ENCODE data around the gene KIF3C.
"Not testable (repeated sequence)": the region's sequence is repeated elsewhere in the genome, so short reads cannot be mapped to it uniquely, and the experiment has no call there.

KIF3C gene

GRCh38 chr2:25928668-25929067 is 53.6 kb downstream of the KIF3C start:
- TF ChIP-seq, protein P1, sequence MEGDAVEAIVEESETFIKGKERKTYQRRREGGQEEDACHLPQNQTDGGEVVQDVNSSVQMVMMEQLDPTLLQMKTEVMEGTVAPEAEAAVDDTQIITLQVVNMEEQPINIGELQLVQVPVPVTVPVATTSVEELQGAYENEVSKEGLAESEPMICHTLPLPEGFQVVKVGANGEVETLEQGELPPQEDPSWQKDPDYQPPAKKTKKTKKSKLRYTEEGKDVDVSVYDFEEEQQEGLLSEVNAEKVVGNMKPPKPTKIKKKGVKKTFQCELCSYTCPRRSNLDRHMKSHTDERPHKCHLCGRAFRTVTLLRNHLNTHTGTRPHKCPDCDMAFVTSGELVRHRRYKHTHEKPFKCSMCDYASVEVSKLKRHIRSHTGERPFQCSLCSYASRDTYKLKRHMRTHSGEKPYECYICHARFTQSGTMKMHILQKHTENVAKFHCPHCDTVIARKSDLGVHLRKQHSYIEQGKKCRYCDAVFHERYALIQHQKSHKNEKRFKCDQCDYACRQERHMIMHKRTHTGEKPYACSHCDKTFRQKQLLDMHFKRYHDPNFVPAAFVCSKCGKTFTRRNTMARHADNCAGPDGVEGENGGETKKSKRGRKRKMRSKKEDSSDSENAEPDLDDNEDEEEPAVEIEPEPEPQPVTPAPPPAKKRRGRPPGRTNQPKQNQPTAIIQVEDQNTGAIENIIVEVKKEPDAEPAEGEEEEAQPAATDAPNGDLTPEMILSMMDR (IDR thresholded peaks at IDR 0.05), result no peak
- no peak for DNase-seq (ENCODE audit: low spot score)
- Histone ChIP-seq H3K4me3 (no peak overlapping the region), H3K27ac (no peak overlapping the region)

DNA sequence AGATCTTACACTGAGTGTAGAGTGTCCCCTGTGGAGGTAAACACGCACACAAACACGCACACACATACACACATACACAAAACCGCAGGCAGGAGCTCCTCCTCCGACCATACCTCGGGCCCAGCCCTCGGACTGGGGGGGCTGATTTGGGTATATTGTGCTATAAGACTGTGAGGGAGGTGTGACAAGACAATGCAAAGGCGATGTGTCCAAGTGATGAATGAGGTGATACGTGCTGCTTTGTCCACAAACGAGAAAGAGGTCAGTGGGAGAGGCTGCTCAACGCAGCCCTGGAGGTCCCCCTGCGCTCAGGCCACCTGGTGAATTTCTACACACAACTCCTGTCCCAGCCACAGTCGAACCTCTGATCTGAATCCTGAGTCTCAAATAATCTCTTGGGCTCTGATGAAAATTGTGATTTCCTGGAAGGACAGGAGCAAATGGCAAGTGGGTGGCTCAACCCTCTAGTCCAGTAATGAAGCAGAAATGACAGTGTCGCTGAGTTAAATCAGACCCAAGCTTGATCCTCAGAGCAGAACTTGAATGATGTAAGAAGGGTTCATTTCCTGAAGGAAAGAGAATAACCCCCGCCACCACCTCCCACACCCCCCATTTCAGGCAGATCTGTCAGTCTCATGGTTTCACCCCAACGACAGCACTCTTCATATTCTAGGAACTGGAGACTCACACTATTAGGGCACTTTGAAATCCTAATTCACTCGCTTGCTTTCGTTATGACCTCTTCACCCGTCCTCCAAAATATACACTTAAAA is 55.1 kb downstream of the KIF3C start:
- Histone ChIP-seq H3K27ac (no peak overlapping the region), H3K4me3 (no peak overlapping the region)
- DNase-seq (ENCODE audit: low spot score), result no peak
- TF ChIP-seq, protein P1 (IDR thresholded peaks at IDR 0.05), result no peak

- DNase-seq (ENCODE audit: low spot score), result no peak
- Histone ChIP-seq H3K4me3 (no peak overlapping the region), H3K27ac (no peak overlapping the region)
- TF ChIP-seq, protein P1 (IDR thresholded peaks at IDR 0.05), result no peak
Measured at GRCh38 chr2:25922501-25922900, 59.8 kb downstream of the KIF3C start.

- no peak overlapping the region for H3K4me3 ChIP-seq
- no peak for DNase-seq (ENCODE audit: low spot score)
- TF ChIP-seq, protein P1 (IDR thresholded peaks at IDR 0.05), result no peak
- no peak overlapping the region for H3K27ac ChIP-seq
Measured at GRCh38 chr2:25920786-25921415, 61.4 kb downstream of the KIF3C start.

- H3K27ac ChIP-seq, result no peak overlapping the region
- H3K4me3 ChIP-seq, result no peak overlapping the region
- no peak for DNase-seq (ENCODE audit: low spot score)
- TF ChIP-seq, protein P1 (IDR thresholded peaks at IDR 0.05), result no peak
Measured at GRCh38 chr2:25920336-25920735, 62.0 kb downstream of the KIF3C start.

DNA sequence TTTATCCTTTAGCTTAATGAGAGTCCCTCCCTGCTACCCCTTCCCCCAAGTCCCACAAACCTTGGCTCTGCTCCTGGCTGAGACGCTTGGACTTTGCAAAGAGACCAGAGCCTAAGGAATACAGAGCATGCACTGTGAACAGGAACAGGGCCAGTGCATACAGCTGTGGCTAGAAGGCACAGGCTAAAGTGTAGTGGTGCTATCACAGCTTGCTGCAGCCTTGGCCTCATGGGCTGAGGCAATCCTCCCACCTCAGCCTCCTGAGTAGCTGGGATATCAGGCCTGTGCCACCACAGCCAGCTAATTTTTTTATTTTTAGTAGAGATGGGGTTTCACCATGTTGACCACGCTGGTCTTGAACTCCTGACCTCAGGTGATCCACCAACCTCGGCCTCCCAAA is 64.5 kb downstream of the KIF3C start:
- Histone ChIP-seq H3K4me3 (no peak overlapping the region), H3K27ac (no peak overlapping the region)
- TF ChIP-seq, protein P1 (IDR thresholded peaks at IDR 0.05), result no peak
- no peak for DNase-seq (ENCODE audit: low spot score)

DNA sequence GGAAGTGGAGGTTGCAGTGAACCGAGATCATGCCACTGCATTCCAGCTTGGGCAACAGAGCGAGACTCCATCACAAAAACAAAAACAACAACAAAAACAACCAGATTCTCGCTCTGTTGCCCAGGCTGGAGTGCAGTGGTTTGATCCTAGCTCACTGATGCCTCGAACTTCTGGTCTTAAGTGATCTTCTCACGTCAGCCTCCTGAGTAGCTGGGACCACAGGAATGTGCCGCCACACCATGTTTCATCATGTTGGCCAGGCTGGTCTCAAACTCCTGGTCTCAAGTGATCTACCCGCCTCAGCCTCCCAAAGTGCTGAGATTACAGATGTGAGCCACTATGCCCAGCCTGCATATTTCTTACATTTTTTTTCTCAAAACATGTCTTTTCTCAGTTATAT is 64.9 kb downstream of the KIF3C start:
- not testable (repeated sequence) for H3K4me3 ChIP-seq; H3K27ac ChIP-seq; DNase-seq (ENCODE audit: low spot score)

DNA sequence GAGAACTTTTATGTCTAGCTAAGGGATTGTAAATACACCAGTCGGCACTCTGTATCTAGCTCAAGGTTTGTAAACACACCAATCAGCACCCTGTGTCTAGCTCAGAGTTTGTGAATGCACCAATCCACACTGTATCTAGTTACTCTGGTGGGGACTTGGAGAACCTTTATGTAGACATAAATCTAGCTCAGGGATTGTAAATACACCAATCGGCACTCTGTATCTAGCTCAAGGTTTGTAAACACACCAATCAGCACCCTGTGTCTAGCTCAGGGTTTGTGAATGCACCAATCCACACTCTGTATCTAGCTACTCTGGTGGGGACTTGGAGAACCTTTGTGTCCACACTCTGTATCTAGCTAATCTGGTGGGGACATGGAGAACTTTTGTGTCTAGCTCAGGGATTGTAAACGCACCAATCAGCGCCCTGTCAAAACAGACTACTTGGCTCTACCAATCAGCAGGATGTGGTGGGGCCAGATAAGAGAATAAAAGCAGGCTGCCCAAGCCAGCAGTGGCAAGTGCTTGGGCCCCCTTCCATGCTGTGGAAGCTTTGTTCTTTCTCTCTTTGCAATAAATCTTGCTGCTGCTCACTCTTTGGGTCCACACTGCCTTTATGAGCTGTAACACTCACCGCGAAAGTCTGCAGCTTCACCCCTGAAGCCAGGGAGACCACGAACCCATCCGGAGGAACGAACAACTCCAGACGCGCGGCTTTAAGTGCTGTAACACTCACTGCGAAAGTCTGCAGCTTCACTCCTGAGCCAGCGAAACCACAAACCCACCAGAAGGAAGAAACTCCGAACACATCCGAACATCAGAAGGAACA is 66.1 kb downstream of the KIF3C start:
- not testable (repeated sequence) for H3K27ac ChIP-seq; H3K4me3 ChIP-seq; DNase-seq (ENCODE audit: low spot score)

DNA sequence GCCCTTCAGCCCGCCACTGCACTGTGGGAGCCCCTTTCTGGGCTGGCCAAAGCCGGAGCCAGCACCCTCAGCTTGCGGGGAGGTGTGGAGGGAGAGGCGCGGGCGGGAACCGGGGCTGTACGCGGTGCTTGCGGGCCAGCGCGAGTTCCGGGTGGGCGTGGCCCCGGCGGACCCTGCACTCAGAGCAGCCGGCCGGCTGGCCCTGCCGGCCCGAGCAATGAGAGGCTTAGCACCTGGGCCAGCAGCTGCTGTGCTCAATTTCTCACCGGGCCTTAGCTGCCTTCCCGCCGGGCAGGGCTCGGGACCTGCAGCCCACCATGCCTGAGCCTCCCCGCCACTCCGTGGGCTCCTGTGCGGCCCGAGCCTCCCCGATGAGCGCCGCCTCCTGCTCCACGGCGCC is 66.9 kb downstream of the KIF3C start:
- not testable (repeated sequence) for H3K27ac ChIP-seq; DNase-seq (ENCODE audit: low spot score); H3K4me3 ChIP-seq

DNA sequence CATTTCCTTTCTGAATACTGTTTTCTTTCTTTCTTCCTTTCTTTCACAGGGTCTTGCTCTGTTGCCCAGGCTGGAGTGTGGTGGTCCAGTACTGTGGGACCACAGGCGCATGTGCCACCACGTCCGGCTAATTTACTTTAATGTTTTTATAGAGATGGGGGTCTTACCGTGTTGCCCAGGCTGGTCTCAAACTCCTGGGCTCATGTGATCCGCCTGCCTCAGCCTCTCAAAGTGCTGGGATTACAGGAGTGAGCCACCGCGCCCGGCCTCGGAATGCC is 68.7 kb downstream of the KIF3C start:
- H3K4me3 ChIP-seq; H3K27ac ChIP-seq; DNase-seq (ENCODE audit: low spot score): not testable (repeated sequence)
